Central memory CD4-positive, alpha-beta T cell (primary cell): ENCODE data around the gene STAMBP.
A peak's percentile ranks its signal among the peaks of the same experiment; 100 is the strongest.
"Not testable (repeated sequence)": the region's sequence is repeated elsewhere in the genome, so short reads cannot be mapped to it uniquely, and the experiment has no call there.

Source experiments
- DNase-seq: peaks from one replicate; pipeline ENCODE4 v3.0.0; 2022

The STAMBP gene

GRCh38 chr2:73888388-73888787 lies 59.6 kb downstream of the STAMBP start:
- no peak for DNase-seq

DNA sequence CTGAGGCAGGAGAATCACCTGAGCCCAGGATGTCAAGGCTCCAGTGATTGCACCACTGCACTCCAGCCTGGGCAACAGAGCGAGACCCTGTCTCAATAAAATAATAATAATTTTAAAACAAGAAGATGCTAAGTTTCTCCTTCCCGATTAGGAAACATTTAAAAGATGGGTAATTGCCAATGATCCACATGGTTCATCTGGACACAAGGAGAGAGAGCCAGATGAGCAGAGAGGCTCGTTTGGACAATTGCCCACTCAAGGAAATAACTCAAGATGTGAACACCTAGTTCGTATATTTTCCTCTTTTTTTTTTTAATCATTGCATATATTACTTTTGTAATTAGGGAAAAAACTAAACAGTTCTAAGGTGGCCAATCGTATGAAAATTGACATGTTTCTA lies 60.4 kb downstream of the STAMBP start:
- DNase-seq = no peak

DNA sequence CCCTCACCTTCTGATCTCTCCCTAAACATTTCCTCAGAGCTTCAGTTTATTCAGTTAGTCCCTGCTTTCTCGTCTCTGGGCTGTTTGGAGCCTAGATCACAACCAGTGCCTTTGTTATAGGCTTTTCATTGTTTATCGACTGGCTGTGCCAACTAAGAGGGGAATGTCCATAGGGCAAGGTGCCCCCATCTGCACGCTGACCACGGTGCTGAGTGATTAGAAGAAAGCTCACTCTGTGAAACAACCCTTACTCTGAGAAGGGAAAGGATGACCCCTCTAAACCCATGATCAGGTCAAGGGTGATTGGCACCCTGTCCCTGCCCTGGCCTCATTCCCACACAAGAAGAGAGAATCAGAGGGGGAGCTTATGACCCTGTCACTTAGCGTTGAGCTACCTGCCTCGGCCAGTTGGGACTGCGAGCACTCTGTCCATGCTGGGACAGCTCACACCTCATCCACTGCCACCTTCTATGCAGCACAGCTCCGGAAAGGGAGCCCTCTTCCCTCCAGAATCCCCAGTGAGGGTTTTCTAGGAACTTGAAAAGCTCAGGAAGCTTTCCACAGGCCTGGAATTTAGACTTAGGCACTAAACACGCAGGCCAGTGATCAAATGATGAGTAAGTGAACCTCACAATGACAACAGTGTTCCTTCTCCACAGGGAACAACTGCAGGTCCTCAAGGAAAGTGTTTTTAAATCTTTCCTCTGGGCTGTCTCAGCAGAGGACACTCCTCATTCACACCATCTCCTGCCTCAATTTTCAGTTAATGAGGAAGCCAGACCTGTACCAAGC lies 61.7 kb downstream of the STAMBP start:
- DNase-seq = no peak

GRCh38 chr2:73891276-73891901 lies 62.6 kb downstream of the STAMBP start:
- DNase-seq = no peak

DNA sequence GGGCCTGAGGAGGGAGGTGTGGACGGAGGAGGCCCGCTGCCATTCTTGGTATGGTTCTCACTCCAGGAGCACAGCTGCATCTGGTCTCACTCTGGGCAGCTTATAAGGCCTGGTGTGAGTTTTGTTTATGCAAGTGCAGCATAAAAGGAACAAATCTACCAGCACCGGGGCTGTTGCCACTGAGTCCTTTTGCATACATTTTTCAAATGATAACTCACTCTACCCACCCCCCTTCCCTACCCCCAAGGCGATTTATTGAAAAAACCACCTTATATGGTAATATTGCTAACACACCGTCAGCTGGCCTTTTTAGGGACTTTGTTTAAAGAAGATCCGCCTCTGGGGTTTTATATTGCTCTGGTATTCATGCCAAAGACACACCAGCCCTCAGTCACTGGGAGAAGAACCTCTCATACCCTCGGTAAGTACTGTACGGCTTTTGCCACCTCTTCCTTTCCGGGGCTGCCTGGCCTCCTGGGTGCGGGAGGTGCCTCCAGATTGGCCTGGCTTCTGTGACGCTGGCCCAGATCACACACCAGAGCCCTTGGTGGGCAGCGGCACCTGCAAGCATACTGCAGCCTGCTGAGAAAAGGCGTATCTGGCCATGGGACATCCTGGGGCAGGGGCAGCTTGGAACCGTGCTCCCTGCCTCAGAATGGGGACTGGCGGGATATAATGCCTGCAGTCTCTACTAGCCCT lies 64.0 kb downstream of the STAMBP start, which contains the start of gene ACTG2:
Gene ACTG2, plus strand, starts transcription at position 378 of the 699 bp plus-strand sequence. CDS start 8,304 bp downstream, outside the sequence.
- DNase-seq = no peak

- DNase-seq = no peak
These were observed 65.2 kb downstream of the STAMBP start for GRCh38 chr2:73893764-73894474.

GRCh38 chr2:73894475-73894850 lies 65.7 kb downstream of the STAMBP start:
- no peak for DNase-seq

DNA sequence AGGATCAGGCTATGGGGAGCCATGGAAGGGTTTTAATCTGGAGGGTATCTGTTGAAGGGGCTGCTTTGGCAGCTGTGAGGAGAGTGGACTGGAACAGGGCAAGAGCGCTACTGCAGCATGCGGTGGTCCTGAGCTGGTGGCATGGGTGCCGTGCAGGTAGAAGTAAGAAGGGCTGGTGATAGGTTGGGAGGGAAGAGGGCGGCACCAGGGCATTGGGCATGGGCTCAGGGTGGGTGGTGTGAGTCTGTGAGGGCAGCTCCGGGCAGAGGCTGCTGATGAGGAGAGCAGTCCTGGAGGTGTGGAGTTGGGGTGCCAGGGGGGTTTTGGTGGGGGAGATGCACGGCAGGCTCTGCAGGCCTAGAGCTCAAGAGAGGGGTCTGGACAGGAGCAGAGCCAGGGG lies 66.1 kb downstream of the STAMBP start:
- no peak for DNase-seq

DNA sequence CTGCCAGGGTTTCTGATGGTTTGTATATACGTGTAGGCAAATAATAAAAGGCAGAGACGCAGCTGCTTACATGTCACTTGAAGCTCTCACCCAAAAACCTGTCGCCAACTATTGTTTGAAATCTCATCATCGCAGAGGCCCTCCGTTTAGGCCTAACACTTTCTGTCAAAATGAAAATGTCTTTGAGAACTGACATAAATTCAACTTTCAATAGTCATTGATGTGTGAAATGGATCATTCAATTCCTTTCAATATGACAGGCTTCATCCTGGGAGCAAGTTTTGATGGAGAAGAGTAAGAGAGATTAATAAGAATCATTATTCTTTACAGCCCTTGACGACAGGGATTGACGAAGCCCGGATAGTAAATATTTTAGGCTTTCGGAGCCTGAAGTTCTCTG lies 66.7 kb downstream of the STAMBP start:
- no peak for DNase-seq

- no peak for DNase-seq
These were observed 67.8 kb downstream of the STAMBP start for GRCh38 chr2:73896362-73897239.

DNA sequence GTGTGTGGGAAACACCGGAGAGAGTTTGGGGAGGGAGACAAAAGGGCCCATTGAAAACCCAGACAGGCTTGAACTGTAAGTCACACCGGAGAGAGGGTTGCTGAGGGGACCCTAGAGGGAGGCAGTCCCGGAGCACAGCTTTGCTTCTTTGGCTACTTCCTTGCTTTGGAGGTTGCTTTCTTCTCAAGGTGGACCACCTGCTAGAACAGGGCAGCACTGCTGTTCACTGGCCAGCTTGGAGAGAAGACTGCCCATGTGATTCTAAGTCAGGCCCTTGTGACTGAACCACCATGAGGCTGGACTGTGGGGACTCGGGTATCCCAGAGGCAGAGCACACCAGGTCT lies 68.5 kb downstream of the STAMBP start:
- DNase-seq = no peak

- no peak for DNase-seq
These were observed 69.2 kb downstream of the STAMBP start for GRCh38 chr2:73897934-73898333.

DNA sequence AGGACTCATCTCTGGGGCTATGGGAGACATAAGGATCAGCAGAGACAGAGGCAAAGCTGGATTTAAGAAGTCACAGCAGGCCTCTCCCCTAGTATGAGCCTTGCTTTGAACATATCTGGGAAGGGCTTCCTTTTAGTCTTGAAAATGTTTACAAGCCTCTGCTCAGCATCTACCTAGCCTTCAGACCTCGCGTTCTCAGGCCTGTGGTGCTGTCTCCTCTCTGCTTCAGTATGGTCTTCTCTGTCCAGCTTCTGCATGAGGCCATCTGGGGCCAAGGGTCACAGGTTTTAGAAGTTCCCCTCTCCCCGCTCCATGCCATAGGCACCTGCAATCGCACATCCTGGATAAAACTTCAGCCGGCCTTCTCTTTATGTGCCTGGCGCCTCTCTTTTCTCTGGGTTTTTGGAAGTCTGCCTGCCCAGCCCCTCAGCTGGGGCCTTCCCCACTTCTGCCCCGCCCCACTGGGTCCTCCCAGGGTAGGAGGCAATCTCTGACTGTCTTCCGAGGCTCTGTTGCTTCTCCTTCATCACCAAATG lies 71.1 kb downstream of the STAMBP start:
- DNase-seq = no peak

DNA sequence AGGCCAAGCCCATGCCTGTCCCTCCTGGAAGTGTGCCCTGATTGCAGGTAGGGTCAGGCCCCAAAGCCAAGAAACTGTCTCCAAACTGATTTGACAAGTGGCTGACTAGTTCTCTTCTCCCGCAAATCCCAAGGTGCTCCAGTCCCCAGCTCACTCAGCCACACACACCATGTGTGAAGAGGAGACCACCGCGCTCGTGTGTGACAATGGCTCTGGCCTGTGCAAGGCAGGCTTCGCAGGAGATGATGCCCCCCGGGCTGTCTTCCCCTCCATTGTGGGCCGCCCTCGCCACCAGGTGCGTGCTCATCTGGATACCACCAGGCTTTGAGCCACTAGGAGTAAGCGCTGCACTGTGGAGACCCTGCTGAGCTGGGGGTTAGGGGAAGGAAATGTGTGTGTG lies 72.4 kb downstream of the STAMBP start:
- no peak for DNase-seq

DNA sequence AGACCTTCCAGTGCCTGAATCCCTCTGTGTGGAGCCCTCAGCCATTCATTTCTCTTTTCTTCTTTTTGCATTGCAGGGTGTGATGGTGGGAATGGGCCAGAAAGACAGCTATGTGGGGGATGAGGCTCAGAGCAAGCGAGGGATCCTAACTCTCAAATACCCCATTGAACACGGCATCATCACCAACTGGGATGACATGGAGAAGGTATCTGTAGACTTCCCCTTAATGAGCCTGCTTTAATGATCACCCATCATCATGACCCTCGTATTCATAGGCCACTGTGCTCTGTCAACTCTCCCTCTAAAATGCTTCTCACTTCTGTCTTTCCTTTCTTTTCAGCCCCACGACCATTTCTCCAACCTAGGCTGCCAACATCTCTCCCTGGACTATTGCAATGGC lies 73.5 kb downstream of the STAMBP start:
- DNase-seq = no peak

- DNase-seq = no peak
These were observed 74.6 kb downstream of the STAMBP start for GRCh38 chr2:73903313-73903712.

GRCh38 chr2:73903949-73904613 lies 75.3 kb downstream of the STAMBP start:
- DNase-seq = not testable (repeated sequence)

- DNase-seq = no peak
These were observed 76.2 kb downstream of the STAMBP start for GRCh38 chr2:73904952-73905351.

GRCh38 chr2:73906847-73907505 lies 78.2 kb downstream of the STAMBP start:
- no peak for DNase-seq

GRCh38 chr2:73907840-73908452 lies 79.2 kb downstream of the STAMBP start:
- DNase-seq = peak; percentile 45
